HG02571 (cell line): ENCODE results near the gene SRGAP2C.
"Not testable (repeated sequence)": the region's sequence is repeated elsewhere in the genome, so short reads cannot be mapped to it uniquely, and the experiment has no call there.

Experiments used
- ATAC-seq: cut with Tn5 transposase; IDR thresholded peaks from one replicate; pipeline ENCODE4 v1.9.1; 2021; ENCODE audit warnings: mild to moderate bottlenecking, moderate library complexity; ENCODE audit not compliant: unreplicated experiment

SRGAP2C gene

DNA sequence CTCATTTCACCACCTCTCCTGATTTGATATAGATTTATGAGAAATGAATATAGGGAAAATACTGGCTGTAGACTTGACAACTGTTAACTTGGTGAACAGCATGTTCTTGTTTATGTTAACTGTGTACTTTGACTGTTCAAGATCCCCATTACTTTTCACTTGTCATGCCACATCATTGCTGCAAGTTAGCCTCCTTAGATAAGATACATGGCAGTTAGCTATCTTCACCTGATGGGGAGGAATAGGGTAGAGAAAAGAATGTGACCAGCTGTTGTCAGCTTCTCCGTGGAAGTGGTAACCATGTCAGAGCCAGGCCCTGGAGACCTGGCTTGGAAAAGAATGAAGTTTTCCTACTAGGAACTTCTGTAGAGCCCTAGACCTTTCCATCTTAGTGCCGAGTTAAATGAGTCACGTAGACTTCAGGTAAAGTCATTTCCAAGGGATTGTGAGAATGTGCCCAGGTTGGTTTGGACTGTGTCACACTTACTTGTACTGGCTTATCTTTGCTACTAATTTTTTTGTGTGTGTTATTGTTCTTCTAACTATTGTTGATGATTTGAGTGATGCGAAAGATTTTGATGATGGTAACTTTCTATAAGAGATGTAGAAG, 41.6 kb downstream of the SRGAP2C start:
- not testable (repeated sequence) for ATAC-seq

DNA sequence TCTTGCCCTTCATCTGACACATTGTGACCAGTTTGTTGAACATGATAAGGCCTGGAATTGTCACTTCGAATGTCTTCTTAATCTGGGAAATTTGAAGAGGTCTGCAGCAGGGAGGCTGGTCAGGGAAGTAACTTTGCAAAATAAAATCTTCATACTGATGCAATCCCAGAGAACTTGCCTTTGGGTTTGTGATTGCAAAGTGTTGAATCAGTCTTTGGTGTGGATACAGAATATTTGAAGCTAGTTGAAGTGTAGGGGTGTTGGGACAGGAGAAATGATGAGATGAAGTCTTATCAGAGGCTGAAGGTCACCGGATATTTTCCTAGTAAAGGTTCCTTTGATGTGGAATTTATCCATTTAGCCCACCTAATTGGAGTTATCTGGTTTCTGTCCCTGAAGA, 42.1 kb downstream of the SRGAP2C start:
- not testable (repeated sequence) for ATAC-seq

DNA sequence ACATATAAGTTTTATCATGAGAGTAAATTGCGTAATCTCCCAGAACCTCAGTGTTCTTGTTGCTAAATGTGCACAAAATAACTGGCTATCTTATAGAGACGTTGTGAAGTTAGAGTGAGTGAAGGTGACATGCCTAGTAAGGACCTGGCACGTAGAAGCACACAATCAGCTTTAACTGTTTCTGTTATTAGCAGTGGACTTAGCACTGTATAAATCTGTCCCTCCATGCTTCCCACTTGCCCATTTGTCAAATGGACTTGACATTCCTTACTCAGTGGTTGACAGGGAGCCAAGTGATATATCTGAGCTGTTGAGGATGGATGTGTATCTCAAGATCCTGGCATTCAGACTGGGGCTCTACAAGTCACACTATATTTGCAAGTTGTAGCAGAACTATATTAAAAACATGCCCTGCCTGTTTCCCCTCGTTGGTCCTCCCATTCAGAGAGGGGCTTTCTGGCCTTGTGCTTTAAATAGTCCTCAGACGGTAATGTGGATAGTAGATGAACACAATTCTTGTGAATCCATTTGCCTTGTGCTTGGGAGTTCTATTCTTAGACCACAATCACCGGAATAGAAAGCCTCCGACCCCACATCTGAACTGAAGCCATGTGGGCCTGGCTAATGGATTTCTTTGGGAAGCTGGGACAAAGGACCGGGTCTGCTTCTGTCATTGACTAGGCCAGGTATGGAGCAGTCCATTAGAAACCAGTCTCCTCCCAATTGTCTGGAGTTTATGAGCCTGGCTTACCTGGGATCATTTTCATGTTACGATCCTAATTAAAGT, 43.0 kb downstream of the SRGAP2C start:
- not testable (repeated sequence) for ATAC-seq

DNA sequence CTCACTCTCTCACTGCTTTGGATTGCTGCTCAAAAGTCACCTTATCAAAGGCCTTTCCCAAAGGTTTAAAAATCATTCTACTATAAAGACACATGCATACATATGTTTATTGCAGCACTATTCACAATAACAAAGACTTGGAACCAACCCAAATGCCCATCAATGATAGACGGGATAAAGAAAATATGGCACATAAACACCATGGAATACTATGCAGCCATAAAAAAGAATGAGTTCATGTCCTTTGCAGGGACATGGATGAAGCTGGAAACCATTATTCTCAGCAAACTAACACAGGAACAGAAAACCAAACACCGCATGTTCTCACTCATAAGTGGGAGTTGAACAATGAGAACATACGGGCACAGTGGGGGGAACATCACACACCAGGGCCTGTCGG, 45.9 kb downstream of the SRGAP2C start:
- ATAC-seq = not testable (repeated sequence)

DNA sequence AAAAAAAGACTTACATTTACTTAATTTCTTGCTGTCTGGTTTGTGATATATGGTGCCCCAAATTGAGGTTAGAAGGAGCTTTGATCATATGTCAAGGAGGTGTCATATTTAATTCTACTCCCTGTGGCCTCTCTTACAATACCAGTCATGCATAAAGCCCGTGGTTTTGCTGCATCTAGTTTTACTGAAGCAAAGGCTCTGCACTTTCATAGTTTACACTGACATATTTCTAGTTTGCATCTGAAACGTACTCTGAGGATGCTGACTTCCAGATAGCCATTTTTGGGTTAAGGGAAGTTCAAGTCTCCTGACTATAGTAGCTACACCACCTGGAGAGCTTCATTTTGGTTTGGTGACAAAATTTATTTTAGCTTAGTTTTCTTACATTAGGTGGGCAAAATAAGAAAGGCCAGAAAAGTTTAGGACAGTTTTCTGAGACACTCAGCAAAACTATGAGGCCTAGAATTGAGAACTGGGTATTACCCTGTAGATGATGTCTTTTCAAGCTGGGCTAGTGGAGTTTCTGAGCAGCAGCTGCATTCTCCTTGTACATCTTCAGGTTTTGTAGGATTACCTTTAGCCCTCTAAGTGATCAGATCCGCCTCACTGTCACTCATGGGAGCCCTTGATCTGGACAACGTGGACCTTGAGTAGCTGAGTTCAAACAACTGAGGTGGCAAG, 47.8 kb downstream of the SRGAP2C start:
- not testable (repeated sequence) for ATAC-seq

DNA sequence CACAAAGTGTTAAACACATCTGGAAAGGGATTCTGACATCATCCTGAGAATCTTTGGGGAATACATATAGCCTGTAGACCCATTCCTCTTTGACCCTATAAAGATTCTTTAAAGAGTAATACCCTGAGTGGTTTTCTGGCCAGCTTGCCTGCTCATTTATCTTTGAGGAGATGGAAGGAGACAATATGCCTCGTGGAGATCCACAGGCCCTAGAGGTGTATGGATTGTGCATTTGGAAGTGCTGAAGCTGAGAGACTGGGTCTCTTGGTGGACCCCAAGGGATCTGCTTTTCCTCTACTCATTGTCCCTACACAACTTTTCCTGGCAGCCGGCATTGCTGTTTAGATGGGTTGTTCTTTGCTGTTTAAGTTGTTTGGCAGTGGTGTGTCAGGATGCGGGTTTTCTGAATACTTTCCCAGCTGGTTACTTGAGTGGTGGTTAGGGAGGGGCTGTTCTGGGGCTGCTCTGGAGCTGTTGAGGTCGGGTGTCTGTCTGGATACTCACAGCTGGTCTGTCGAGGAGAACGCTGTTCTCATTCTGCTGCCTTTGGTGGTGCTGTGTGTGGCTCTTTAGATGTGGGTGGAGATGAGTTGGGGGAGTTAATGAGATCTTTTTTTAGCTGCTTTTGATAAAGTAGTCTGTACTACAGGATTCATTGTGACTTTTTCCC, 49.5 kb downstream of the SRGAP2C start:
- ATAC-seq = not testable (repeated sequence)

DNA sequence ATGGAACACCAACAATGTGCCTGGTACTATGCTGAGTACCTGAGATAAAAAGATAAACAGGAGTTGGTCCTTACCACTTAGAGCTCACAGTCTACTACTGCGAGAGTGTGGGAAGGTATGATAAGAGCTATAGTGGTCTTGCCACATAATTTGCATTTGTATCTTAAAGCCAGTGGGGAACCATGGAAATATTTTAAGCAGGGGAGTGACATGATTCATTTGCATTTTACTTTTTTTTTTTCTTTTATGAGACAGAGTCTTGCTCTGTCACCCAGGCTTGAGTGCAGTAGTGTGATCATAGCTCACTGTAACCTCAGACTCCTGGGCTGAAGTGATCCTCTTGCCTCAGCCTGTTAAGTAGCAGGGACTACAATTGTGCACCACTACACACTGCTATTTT, 53.6 kb downstream of the SRGAP2C start:
- ATAC-seq = peak; percentile 87

DNA sequence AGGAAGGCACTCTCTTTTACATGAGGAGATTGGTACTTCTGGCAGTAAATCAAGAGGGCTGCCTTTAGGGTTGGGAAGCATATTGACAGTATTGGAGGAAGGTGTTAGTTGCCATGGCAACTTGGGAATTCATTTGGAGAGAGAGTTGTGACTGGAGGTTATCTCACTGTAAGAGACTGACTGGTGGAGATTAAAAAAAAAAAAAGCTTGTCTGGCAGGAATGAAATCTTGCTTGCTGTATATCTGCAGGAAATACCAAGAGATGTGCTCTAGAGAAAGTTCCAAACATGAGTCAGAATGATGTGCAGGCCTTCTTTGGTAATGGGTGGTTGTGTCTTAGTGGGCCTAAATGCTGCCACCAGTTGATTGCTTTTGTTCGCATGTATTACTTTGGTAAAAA, 59.1 kb downstream of the SRGAP2C start:
- not testable (repeated sequence) for ATAC-seq

DNA sequence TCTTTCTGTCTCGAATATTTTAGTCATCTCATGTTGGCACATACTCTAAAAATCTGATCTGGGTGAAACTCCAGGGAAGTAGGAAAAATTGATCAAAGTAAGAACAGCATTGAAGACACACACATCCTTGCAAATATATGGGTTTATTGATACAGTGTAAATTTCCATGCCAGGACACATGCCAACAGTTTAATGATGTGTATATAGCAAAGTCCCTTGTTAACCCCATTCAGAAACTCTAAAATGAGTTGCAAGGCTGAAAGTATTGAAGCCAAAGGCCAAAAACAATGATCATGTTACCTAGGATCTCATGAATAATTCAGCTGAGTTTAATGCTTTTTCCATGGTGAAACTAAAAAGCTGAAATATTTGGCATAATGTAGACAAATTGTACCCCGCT, 61.6 kb downstream of the SRGAP2C start:
- ATAC-seq = not testable (repeated sequence)

DNA sequence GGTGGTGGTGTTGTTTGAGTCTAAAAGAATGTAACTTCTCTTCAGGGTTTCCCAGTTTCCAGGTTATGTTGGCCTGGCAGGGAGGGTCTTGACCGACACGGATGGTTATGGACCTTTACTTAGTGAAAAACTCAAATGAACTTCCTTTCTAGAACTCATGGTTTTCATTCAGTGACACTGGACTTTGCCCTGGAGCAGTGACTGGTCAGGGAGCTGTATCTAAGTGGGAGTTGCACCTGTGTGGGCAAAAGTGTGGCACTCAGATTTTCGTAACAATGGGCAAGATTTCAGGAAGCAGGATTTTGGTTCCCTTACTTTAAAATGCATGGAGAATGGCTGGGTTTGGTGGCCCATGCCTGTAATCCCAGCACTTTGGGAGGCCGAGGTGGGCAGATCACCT, 67.9 kb downstream of the SRGAP2C start:
- ATAC-seq = not testable (repeated sequence)

DNA sequence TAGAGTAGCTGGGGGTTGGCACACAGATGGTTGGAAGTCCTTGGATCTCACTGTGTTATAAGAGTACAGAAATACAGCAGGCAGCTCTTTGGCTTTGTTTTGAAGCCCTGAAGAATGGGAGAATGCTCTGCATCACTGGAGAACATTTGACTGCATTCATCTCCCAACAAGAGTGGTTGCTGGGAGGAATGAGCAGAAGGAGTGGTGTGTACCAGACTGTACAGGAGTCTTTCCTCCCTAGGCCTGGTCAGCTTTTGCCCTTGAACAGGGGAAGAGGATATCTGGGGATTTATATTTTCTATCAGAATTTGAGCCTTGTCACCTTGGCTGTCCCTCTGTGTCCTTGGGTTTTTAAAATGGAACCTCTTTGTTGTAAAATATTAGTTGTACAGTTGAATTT, 69.8 kb downstream of the SRGAP2C start:
- not testable (repeated sequence) for ATAC-seq

DNA sequence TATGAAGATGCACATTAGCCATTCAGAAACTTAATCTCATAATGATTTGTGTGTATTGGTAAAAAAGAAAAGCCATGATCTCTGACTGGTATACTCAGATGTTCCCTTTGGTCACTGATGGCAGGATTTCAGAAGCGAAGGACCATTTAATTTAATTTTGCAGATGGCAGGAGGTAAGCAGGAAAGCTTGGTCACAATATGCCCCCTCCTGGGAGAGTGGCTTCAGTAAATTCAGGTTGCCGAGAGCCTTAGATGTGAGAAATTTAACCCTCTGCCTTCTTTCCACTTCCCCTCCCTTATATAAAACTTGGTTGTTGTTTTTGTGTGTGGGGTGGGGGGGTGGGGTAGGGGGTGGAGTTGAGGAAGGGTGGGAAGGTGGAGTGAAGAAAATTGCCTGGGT, 72.9 kb downstream of the SRGAP2C start:
- ATAC-seq = not testable (repeated sequence)

DNA sequence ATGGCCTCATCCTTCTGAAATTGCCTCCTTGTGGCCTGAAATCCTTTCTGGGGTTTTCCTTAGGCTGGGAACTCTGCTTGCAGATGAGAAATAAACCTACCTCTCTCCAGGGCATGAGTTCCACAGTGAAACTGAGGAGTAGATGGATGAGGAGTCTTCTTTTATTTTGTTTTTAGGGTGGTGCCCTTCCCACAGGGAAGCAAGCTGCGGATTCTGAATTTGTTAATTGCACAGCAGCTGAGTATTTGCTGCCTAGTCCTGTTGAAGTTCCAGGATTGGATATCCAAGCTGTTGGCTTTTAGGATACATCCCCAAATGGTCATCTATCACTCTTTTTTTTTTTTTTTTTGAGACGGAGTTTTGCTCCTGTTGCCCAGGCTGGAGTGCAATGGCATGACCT, 73.4 kb downstream of the SRGAP2C start:
- not testable (repeated sequence) for ATAC-seq

DNA sequence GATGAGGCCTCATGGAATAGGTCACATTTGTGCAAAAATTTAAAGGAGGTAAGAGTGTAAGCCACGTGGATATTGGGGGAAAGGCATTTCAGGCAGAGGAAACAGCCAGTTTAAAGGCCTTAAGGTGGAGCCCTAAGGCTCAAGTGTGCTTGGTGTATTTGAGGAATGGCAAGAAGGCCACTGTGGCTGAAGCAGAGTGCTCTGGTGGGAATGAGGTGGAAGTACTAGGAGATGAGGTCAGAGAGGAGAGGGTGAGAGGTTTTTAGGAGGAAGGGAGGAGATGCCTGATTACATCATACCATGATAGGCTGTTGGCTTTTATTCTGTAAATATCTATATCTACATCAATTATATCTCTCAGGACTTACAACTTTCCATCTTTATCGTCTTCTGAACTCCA, 75.4 kb downstream of the SRGAP2C start:
- not testable (repeated sequence) for ATAC-seq

DNA sequence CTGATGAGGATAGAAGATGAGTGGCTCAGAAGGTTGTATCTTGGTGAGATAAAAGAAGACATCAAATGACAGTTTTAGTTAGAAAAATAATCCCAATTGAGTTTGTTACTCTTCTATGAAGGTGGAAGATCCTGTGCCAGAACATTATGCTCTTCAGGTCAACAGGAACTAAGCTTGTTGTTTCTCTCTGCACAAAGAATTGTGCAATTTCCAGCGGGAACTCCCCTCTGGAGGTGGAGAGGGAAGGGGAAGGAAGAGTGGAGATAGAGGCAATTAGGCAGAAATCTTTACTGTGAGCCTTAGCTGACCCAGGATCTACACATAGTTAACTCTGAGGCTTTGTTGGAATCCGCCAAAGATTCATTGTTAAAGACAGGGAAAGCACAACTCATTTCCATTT, 77.4 kb downstream of the SRGAP2C start:
- ATAC-seq = not testable (repeated sequence)

DNA sequence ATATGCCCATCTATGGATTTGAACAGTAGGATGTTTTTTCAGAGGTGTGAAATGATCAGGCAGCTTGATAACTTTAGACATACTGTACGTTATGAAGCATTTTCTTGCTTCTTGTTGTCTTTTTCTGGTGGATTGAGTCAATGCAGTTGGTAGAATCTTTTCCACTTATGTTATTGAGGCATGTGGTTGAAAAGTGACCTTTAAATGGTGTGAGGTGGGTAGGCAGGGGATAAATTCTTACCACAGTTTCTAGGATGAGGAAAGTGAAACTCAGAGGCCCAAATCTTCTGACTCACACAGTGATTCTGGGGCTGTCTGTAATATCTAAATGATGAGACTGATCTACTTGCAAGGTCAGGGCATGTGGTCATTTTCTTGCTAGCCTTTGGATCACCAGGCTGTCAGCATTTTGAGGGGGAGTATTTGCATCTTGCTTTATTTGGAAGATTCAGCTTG, 79.0 kb downstream of the SRGAP2C start:
- ATAC-seq = peak; percentile 66

DNA sequence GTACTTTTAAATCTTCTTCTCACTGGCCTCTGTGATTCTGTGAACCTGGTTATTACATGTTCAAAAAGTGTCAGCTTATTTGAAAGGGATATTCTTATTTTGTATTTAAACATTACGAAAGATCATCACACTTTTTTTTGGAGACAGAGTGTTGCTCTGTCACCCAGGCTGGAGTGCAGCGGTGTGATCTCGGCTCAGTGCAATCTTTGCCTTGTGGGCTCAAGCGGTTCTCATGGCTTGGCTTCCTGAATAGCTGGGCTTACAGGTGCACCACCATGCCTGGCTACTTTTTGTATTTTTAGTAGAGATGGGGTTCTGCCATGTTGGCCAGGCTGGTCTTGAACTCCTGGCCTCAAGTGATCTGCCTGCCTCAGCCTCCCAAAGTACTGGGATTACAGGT, 82.3 kb downstream of the SRGAP2C start:
- not testable (repeated sequence) for ATAC-seq

DNA sequence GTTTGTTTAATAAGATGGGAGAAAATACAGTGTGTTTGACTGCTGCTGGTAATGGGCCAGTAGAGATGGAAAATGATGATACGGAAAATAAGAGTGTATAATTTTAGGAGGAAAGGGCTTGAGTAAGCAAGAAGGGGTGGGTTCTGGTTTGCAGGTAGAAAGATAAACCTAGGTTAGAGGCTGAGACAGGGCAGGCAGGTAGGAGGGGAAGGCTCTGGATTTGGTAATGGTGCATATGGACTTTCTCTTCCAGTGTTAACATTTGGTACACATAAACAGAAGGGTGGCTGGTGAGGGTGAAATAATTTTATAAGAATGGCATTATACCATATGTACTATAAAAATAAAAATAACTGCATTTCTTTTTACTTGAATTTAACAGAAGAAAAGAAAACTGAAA, 84.5 kb downstream of the SRGAP2C start:
- ATAC-seq = not testable (repeated sequence)

DNA sequence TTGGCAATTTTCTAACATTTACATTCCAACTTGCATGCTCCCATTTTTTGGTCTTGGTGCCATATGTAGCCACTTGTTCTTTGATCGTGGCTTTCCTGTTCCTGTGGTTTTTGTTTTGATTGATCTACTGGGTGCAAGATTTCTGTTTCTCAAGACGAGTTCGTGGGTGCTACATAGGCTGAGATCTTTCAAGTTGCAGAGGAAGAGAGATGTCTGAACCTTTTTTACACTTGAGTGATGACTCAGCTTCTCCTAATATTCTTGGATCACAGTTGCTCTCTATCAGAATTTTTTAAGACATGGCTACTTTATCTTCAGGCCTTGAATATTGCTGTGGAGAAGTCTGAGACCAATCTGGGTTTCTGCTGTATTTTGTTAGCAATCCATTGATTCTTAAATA, 85.2 kb downstream of the SRGAP2C start:
- ATAC-seq = not testable (repeated sequence)

DNA sequence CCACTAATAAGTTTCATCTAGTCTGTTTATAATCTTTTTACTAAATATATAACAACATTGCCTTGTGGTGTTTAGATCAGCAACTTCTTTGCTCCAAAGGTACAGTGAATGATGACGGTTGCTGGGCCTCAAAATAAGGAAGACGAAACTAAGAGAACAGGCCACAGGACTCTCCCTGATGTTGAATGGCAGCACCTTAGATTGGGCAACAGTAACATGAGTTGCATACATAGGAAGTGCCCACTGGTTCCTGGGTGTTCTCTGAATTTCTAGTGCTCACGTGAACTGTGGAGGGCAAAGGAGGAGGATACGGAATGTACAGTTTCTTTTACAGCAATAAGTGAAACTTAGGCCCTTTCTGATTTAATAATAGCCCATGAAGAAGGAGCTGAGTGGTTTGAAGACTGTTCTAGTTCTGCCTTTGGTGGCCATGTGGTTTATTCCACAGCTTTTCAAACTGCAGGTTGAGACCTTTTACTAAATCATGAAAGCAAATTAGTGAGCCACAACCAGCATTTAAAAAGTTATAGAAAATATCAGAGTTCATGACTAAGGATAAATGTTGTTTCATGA, 86.5 kb downstream of the SRGAP2C start:
- not testable (repeated sequence) for ATAC-seq

DNA sequence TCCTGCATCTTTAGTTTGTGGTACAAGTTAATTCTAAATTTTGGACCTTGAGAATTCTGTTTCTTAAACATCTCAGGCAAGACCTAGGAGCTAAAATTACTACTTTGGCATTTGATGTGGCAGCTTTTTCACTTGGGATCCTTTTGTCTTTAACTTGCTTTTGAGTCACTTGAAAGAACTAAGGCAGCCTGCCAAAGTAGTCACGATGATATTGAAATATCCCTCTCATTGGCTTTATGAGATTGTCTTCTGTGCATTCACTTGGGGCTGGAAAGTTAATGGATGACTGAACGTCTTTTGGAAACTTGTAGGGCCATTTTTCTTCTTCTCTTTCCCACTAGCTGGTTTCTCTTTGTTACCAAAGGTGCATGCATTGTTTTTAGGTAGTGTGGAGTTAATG, 90.7 kb downstream of the SRGAP2C start:
- ATAC-seq = not testable (repeated sequence)
